ENCODE results near the gene TCP11.

TCP11 gene

DNA sequence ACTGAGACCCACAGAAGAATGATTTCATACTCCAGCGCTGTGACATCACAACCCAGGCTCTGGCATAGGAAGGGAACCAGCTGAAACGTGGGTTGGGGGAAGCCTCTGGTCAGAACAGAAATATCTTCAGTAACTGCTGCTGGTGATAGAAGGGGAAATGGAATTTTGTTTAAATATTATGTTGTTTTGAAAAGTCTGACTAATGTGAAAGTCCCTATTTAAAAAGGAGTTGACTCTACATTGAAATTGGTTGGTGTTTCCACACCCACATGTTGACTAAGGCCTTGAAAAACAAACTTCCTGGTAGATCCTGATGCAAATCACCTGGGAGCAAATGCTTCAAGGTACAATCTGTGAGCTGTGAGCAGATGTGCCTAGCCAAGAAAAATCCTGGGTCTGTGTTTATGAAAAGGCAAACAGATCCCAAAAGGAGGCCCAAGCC, 24.5 kb upstream of the TCP11 start:
- no peak for DNase-seq (ENCODE audit: low spot score)
- Mint-ChIP-seq H3K27me3 (ENCODE audit: low read depth) (peaks cover 7% of the 10 kb centered on the region), H3K27ac (no peak overlapping the region), H3K4me3 (no peak overlapping the region), H3K9me3 (peaks cover 7% of the 10 kb centered on the region), H3K4me1 (ENCODE audit: low read depth) (no peaks in the 10 kb centered on the region), H3K36me3 (ENCODE audit: low read depth) (peaks cover 5% of the 10 kb centered on the region)

DNA sequence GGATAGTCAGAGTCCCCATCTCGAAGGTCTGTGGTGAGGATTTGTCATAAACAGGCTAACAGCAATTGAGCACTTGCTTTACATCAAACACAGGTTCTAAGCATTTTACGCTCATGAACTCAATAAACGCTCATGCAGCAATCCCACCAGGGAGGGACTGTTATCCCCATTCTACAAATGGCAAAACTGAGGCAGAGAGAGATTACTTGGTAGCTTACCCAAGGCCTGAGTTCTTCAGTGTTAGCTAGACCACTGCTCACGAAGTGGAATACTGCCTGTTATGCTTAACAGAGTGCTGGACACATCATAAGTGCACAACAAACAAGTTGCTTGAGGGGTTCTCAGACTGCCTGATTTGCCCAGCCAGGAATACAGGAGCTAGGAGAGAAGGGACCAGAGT, 23.7 kb upstream of the TCP11 start:
- Mint-ChIP-seq H3K4me1 (ENCODE audit: low read depth) (no peaks in the 10 kb centered on the region), H3K27me3 (ENCODE audit: low read depth) (peaks cover 8% of the 10 kb centered on the region), H3K36me3 (ENCODE audit: low read depth) (peaks cover 5% of the 10 kb centered on the region), H3K4me3 (no peak overlapping the region), H3K9me3 (peaks cover 7% of the 10 kb centered on the region), H3K27ac (no peak overlapping the region)
- DNase-seq (ENCODE audit: low spot score), result no peak

DNA sequence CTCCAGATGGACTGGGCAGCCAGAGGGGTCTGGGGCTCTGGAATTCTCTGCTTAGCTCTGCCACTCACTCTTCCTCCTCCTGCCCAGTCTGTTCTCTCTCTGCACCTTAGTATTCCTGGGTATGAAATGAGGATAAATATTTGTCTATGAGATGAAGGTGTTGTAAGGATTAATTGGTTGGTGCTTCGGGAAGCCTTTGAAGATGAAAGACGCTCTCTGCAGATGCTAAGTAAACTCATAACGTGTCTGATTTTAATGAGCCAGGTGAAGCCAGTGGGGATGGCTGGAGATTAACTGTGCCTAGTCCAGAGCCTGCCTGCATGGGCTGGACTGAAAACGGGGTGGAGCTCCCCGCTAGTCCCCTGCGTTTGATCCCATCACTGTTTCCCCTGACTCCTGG, 23.1 kb upstream of the TCP11 start:
- H3K36me3 Mint-ChIP-seq (ENCODE audit: low read depth), result peaks cover under 1% of the 10 kb centered on the region
- H3K27me3 Mint-ChIP-seq (ENCODE audit: low read depth), result peaks cover 11% of the 10 kb centered on the region
- no peak overlapping the region for H3K4me3 Mint-ChIP-seq
- peaks cover under 1% of the 10 kb centered on the region for H3K9me3 Mint-ChIP-seq
- H3K27ac Mint-ChIP-seq, result no peak overlapping the region
- H3K4me1 Mint-ChIP-seq (ENCODE audit: low read depth), result no peaks in the 10 kb centered on the region
- DNase-seq (ENCODE audit: low spot score), result no peak

DNA sequence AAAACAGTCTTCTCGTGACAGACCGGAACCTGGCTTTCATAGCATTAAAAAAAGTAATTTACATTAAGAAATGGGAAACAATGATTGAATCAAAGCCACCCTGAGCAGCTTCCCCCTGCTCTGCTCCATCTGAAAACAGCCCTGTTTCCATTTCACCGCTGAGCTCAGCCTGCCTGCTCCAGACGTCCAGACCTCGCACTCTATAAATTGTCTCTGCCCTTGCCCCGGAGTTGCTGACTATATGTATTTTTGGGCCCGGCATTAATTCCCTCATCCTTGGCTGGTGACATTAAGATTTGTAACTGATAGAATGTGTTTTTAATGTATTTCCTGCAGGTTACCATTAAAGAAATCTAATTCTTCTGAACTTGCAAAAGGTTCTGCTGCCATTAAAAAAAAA, 22.7 kb upstream of the TCP11 start:
- Mint-ChIP-seq H3K27ac (no peak overlapping the region), H3K36me3 (ENCODE audit: low read depth) (no peaks in the 10 kb centered on the region), H3K4me1 (ENCODE audit: low read depth) (no peaks in the 10 kb centered on the region), H3K27me3 (ENCODE audit: low read depth) (peaks cover 11% of the 10 kb centered on the region), H3K9me3 (no peaks in the 10 kb centered on the region), H3K4me3 (no peak overlapping the region)
- no peak for DNase-seq (ENCODE audit: low spot score)

DNA sequence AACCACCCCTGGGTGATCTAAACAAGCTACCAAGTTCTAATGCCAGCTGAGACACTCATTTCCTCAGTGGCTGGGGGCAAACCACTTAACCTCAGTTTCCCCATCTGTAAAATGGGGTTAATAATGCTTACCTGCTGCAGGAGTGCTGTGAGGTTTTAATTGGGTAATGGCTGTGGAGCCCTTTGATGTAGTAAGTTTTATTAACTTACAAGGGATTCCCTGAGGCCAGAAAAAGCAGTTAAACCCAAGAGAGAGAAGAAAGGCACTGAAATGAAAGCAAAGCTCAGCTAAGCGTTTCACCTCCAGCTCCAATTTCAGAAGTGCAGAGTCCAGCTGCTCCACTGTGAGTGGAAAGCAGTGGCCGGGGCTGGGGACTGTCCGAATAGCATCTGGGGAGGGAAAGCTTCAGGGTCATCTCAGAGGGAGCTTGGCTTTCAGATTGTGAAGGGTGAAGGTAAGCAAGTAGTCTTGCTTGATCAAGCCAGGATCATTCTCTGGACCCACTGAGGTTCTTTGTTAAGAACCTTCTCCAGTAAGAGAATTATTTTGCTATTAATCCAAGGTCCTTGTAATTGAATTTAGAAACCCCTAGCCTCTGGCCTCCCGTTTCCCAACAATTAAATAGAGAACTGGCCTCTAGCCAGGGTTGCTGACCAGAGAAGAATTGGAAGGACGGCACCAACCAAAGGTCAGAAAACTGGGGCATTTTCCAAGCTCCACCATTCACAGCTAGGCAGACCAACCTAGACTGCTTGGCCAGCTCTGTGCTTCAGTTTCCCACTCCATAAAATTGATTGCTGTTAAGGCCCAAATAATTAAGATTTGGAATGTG, 20.9 kb upstream of the TCP11 start:
- Mint-ChIP-seq H3K4me1 (ENCODE audit: low read depth) (no peaks in the 10 kb centered on the region), H3K27me3 (ENCODE audit: low read depth) (peaks cover 12% of the 10 kb centered on the region), H3K36me3 (ENCODE audit: low read depth) (no peaks in the 10 kb centered on the region)

DNA sequence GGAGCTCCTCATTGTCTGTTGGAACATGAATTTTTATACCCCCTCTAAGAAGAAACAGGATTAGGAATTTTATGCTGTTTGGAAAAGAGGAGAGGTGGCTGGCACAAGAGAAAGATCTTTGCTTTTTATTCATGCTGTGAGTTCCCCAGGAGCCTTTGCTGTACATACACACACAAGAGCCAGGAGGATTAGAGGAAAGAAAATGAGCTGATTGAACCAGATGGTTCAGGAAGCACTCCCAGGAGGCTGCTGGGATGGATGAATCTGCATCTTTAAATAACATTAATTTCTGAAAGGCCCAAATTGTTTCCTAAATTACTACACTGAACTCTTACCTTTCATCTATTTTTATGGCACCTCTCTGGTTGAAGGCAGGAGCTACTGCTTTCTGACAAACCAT, 20.1 kb upstream of the TCP11 start:
- Mint-ChIP-seq H3K36me3 (ENCODE audit: low read depth) (no peaks in the 10 kb centered on the region), H3K9me3 (no peaks in the 10 kb centered on the region), H3K4me3 (no peak overlapping the region), H3K27ac (no peak overlapping the region), H3K4me1 (ENCODE audit: low read depth) (no peaks in the 10 kb centered on the region), H3K27me3 (ENCODE audit: low read depth) (peaks cover 12% of the 10 kb centered on the region)
- no peak for DNase-seq (ENCODE audit: low spot score)

More for the DNA sequence above, 20.9 kb upstream of the TCP11 start:
- no peak overlapping the region for H3K27ac Mint-ChIP-seq
- no peak overlapping the region for H3K4me3 Mint-ChIP-seq
- H3K9me3 Mint-ChIP-seq, result no peaks in the 10 kb centered on the region
- DNase-seq (ENCODE audit: low spot score), result no peak

DNA sequence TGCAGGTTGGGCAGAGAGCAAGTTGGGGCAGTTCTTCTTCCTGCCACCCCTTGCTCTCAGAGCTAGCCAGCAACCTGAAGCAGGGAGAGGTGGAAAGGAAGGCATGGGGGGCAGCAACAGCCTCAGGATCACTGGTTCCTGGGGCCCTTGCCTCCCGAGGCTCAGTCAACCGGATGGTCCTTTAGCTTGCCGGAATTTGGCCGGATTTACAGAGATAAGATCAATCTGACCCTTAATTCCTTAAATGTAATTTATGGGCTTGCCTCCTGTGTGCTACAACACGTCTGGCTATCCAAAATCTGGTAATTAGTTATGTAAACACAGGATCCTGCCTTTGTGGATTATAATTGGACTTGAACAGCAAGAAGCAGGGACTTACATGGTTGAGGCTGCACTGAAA, 19.5 kb upstream of the TCP11 start:
- H3K36me3 Mint-ChIP-seq (ENCODE audit: low read depth), result no peaks in the 10 kb centered on the region
- no peak overlapping the region for H3K4me3 Mint-ChIP-seq
- peaks cover 15% of the 10 kb centered on the region for H3K27me3 Mint-ChIP-seq (ENCODE audit: low read depth)
- H3K9me3 Mint-ChIP-seq, result no peaks in the 10 kb centered on the region
- no peak overlapping the region for H3K27ac Mint-ChIP-seq
- no peak for DNase-seq (ENCODE audit: low spot score)
- H3K4me1 Mint-ChIP-seq (ENCODE audit: low read depth), result no peaks in the 10 kb centered on the region

DNA sequence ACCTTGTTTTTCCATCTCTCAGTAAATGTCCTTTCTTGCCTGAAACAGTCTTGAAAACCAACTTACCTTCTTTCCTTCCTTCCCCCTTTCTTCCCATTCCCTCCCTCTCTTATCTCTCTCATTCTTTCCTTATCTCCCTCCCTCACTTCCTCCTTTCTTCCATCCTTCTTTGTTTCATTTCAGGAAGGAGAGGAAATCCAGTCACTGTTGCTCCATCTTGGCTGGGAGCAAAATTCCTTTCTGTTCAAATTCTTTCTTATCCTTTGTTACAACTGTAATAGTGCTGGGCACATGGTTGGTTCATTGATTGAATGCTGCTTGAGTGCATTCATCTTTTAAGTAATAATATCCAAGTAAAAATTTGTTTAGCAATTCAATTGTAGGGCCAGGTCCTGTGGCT, 17.4 kb upstream of the TCP11 start:
- H3K36me3 Mint-ChIP-seq (ENCODE audit: low read depth), result no peaks in the 10 kb centered on the region
- no peak for DNase-seq (ENCODE audit: low spot score)

DNA sequence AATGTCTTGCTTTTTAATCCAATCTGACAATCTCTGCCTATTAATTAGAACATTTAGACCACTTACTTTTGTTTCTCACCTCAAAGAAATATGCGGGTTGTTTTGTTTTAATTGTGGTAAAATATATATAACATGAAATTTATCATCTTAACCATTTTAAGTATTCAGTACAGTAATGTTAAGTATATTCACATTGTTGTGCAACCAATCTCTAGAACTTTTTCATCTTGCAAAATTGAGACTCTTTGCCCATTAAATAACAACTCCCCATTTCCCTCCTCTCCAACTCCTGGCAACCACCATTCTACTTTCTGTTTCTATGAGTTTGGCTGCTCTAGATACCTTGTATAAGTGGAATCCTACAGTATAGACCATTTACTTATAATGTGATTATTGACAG, 13.8 kb upstream of the TCP11 start:
- no peaks in the 10 kb centered on the region for H3K9me3 Mint-ChIP-seq
- no peak overlapping the region for H3K27ac Mint-ChIP-seq
- H3K4me1 Mint-ChIP-seq (ENCODE audit: low read depth), result peaks cover 5% of the 10 kb centered on the region
- H3K4me3 Mint-ChIP-seq, result no peak overlapping the region
- no peaks in the 10 kb centered on the region for H3K36me3 Mint-ChIP-seq (ENCODE audit: low read depth)
- no peak for DNase-seq (ENCODE audit: low spot score)
- H3K27me3 Mint-ChIP-seq (ENCODE audit: low read depth), result peaks cover 19% of the 10 kb centered on the region

More for the DNA sequence above, 17.4 kb upstream of the TCP11 start:
- no peak overlapping the region for H3K27ac Mint-ChIP-seq
- H3K4me3 Mint-ChIP-seq, result no peak overlapping the region
- peaks cover 5% of the 10 kb centered on the region for H3K4me1 Mint-ChIP-seq (ENCODE audit: low read depth)
- no peaks in the 10 kb centered on the region for H3K9me3 Mint-ChIP-seq
- peaks cover 23% of the 10 kb centered on the region for H3K27me3 Mint-ChIP-seq (ENCODE audit: low read depth)

DNA sequence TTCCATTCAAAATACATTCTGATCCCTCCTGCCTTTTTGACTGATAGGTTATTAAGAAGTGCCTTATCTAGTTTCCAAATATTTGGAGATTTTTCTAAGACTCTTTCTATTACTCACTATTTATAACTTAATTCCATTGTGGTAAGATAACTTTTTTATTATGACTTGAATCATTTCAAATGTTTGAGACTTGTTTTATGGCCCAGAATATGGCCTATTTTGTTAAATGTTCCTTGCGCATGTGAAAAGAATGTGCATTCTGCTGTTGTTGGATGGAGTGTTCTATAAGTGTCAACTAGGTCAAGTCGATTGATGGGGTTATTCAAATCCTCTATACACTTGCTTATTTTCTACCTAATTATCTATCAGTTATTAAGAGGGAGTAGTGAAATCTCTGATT, 13.1 kb upstream of the TCP11 start:
- DNase-seq (ENCODE audit: low spot score), result no peak
- Mint-ChIP-seq H3K36me3 (ENCODE audit: low read depth) (no peaks in the 10 kb centered on the region), H3K4me3 (no peak overlapping the region), H3K27ac (no peak overlapping the region), H3K4me1 (ENCODE audit: low read depth) (peaks cover 6% of the 10 kb centered on the region), H3K9me3 (no peaks in the 10 kb centered on the region), H3K27me3 (ENCODE audit: low read depth) (peaks cover 14% of the 10 kb centered on the region)

DNA sequence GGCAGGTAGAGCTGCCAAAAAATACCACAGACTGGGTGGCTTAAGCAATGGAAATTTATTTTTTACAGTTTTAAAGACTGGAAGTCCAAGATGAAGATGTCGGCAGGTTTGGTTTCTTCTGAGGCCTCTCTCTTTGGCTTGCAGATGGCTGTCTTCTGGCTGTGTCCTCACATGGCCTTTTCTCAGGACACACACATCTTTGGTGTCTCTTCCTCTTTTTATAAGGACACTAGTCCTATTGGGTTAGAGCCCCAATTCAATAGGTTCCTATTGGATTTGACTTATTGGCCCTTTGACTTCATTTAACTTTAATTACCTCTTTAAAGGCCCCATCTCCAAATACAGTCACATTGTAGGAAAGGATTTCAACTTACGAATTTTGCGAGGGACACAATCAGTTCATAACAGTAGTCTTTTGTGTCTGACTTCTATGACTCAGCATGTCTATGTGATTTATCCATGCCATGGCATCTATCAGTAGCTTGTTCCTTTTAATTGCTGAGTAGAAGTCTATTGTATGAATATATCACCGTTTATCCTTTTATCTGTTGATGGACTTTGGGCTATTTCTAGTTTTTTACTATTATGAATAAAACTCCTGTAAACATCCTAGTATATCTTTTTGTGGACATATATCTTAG, 11.0 kb upstream of the TCP11 start:
- H3K36me3 Mint-ChIP-seq (ENCODE audit: low read depth), result no peaks in the 10 kb centered on the region
- H3K4me1 Mint-ChIP-seq (ENCODE audit: low read depth), result peaks cover 25% of the 10 kb centered on the region
- H3K9me3 Mint-ChIP-seq, result no peaks in the 10 kb centered on the region
- no peak for DNase-seq (ENCODE audit: low spot score)
- peaks cover 14% of the 10 kb centered on the region for H3K27me3 Mint-ChIP-seq (ENCODE audit: low read depth)
- no peak overlapping the region for H3K27ac Mint-ChIP-seq
- no peak overlapping the region for H3K4me3 Mint-ChIP-seq

DNA sequence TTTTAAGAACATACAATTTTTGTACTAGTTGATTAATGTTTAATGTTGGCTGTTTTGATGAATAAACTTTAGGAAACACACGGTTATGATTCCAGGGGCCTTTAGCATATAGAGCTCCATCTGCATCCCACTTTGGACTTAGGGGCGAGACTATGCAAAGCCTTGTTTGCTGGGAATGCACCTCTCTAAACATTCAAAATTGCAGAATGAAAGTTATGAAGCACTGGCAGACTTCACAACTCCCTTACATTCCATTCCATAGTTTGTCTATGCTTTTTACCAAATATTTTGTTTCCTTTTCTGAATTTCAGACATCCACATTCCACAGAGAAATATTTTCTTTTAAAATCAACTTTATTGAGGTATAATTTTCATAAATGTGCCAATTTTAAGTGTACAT, 10.3 kb upstream of the TCP11 start:
- H3K27ac Mint-ChIP-seq, result no peak overlapping the region
- no peak for DNase-seq (ENCODE audit: low spot score)
- H3K4me1 Mint-ChIP-seq (ENCODE audit: low read depth), result peaks cover 25% of the 10 kb centered on the region
- no peaks in the 10 kb centered on the region for H3K9me3 Mint-ChIP-seq
- peaks cover 13% of the 10 kb centered on the region for H3K27me3 Mint-ChIP-seq (ENCODE audit: low read depth)
- H3K4me3 Mint-ChIP-seq, result no peak overlapping the region
- H3K36me3 Mint-ChIP-seq (ENCODE audit: low read depth), result no peaks in the 10 kb centered on the region

DNA sequence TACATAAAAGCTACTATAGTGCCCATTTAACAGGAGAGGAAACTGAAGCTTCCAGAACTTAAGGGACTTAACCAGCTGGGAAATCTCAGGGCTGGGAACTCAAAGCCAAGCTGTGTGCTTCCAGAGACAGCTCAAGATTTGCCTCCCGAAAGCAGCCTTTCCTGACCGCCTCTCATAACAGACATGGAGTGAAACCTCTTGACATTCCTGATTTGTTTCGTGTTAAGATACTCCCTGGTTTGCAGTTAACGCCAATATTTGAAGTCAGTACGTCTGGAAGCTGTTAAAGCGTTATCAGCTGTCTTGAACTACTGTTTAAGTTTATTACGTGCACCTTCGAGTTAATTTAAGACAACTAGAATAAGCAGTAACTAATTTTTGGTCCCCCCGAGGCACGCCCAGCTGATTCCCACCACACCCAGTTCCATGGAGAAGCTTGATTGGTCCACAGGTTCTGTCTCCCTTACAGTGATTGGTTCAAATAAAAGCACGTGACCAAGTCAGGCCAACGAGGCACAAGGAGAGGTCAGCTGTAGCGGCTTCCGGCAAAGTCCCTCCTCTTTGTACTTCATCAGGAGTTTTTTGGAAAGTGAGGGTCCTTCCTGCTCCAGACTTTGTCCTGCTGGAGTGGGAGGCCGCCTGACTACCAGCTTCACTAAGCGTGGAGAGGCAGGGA, 8.9 kb upstream of the TCP11 start:
- Mint-ChIP-seq H3K36me3 (ENCODE audit: low read depth) (no peaks in the 10 kb centered on the region), H3K4me1 (ENCODE audit: low read depth) (peaks cover 25% of the 10 kb centered on the region), H3K9me3 (no peaks in the 10 kb centered on the region), H3K27ac (no peak overlapping the region), H3K4me3 (no peak overlapping the region), H3K27me3 (ENCODE audit: low read depth) (peaks cover 5% of the 10 kb centered on the region)
- DNase-seq (ENCODE audit: low spot score), result no peak

DNA sequence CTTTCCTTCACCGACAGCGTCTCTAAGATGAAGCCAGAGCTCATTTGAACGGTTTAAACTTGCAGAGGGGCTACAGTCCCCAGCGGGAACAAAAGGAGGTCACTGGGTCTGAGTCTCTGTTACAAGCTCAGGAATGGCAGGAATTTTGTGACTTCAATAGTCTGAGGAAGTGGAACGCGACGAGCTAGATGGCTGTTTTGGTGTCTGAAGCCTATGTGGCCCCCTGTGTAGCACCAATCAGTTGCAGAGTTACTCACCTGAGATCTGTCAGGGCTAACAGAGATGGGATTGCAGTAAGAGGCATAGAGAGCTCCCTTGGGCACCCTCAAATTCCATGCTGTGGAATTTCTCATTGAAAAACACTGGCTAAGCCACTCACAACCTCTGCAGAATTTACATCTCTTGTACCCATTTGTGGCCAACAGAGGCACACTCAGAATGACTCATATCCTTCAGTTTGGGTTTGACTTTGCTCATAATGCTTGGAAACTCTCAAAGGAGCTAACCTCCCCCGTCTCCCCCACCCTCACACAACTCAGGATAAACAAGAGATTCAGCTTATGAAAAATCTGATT, 7.1 kb upstream of the TCP11 start:
- no peak overlapping the region for H3K27ac Mint-ChIP-seq
- peak overlapping the region; percentile 43 for H3K4me3 Mint-ChIP-seq

More for the DNA sequence above, 7.1 kb upstream of the TCP11 start:
- DNase-seq (ENCODE audit: low spot score), result peak; percentile 67
- Mint-ChIP-seq H3K27me3 (ENCODE audit: low read depth) (peaks cover 2% of the 10 kb centered on the region), H3K4me1 (ENCODE audit: low read depth) (peaks cover 20% of the 10 kb centered on the region), H3K36me3 (ENCODE audit: low read depth) (no peaks in the 10 kb centered on the region), H3K9me3 (no peaks in the 10 kb centered on the region)

Data from T-helper 2 cell treated with Interferon-gamma antibody and Interleukin-4, amounts not matched to agents 5 μg/mL and 100 μg/mL, for 36 hours (primary cell).